GM12801 (cell line): Measurements from ENCODE around the gene TRMT2A.

ENCODE experiments used
- TF ChIP-seq, protein P1 (sequence below): IDR thresholded peaks from one replicate; pipeline ENCODE4 v1.5.1; 2011; ENCODE audit warnings: control low read depth; ENCODE audit not compliant: insufficient read length; ENCODE audit errors: extremely low read depth

The TRMT2A gene

DNA sequence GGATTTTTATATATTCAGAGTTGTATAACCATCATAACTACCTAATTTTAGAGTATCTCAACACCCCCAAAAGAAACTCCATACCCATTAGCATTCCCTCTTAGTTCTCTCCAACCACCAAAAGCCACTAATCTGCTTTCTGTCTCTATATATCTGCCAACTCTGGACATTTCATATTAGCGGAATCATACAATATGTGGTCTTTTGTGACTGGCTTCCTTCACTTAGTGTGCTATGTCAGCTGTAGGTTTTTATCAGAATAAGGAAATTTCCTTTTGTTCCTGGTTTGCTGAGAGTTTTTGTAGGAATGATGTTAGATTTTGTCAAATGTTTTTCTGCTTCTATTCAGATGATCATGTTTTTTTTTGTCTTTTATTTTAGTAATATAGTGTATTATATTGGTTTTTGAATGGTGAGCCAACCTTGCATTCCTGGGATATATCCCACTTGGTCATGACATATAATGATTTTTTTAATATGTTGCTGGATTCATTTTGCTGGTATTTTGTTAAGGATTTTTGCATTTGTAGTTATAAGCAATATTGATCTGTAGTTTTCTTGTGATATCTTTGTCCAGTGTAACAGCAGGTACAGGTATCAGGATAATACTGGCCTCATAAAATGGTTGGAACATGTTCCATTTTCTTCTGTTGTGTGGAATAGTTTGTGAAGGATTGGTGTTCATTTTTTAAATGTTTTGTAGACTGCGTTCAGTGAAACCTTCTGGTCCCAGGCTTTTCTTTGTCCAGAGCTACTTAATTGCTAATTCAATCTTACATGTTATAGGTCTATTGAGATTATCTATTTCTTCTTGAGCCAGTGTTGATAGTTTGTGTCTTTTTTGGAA is 20.2 kb downstream of the TRMT2A start:
- TF ChIP-seq, protein P1, sequence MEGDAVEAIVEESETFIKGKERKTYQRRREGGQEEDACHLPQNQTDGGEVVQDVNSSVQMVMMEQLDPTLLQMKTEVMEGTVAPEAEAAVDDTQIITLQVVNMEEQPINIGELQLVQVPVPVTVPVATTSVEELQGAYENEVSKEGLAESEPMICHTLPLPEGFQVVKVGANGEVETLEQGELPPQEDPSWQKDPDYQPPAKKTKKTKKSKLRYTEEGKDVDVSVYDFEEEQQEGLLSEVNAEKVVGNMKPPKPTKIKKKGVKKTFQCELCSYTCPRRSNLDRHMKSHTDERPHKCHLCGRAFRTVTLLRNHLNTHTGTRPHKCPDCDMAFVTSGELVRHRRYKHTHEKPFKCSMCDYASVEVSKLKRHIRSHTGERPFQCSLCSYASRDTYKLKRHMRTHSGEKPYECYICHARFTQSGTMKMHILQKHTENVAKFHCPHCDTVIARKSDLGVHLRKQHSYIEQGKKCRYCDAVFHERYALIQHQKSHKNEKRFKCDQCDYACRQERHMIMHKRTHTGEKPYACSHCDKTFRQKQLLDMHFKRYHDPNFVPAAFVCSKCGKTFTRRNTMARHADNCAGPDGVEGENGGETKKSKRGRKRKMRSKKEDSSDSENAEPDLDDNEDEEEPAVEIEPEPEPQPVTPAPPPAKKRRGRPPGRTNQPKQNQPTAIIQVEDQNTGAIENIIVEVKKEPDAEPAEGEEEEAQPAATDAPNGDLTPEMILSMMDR = no peak

DNA sequence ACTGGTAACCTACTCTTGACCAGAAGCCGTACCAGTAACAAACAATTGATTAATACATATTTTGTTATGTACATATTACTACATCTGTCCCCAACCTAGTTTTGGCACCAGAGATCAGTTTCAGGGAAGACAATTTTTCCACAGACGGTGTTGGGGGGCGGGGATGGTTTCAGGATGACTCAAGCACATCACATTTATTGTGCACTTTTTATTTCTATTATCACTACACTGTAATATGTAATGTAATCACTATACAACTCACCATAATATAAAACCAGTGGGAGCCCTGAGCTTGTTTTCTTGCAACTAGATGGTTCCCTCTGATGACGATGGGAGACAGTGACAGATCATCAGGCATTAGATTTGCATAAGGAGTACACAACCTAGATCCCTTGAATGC is 21.5 kb downstream of the TRMT2A start:
- TF ChIP-seq, protein P1 = no peak

DNA sequence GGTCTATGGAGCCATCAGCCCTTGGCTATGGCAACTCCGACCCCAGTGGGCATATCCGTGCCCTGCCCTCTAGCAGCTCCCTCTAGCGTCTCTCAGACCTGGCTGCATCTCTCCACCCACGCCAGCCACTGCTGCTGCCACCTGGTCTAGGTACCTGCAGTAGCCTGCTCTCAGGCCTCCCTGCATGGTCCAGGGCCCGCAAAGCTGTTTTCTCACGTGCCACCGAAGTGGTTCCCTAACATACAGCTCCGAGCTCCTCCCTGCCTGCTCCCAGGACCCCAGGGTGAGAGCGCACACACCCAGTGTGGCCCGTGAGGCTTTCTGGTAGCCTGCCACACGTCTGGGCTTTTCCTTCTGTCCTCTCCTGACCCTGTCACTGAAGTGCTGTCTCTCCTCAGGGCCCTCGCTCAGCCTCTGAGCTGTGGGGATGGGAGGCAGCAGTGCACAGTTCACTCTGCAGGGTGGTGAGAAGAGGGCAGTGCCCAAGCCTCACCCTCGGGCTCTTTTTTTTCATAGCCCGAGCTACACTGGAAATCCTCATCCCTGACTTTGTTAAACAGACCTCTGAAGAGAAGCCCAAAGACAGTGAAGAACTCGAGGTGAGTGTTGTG is 22.7 kb downstream of the TRMT2A start:
- TF ChIP-seq, protein P1 = no peak

DNA sequence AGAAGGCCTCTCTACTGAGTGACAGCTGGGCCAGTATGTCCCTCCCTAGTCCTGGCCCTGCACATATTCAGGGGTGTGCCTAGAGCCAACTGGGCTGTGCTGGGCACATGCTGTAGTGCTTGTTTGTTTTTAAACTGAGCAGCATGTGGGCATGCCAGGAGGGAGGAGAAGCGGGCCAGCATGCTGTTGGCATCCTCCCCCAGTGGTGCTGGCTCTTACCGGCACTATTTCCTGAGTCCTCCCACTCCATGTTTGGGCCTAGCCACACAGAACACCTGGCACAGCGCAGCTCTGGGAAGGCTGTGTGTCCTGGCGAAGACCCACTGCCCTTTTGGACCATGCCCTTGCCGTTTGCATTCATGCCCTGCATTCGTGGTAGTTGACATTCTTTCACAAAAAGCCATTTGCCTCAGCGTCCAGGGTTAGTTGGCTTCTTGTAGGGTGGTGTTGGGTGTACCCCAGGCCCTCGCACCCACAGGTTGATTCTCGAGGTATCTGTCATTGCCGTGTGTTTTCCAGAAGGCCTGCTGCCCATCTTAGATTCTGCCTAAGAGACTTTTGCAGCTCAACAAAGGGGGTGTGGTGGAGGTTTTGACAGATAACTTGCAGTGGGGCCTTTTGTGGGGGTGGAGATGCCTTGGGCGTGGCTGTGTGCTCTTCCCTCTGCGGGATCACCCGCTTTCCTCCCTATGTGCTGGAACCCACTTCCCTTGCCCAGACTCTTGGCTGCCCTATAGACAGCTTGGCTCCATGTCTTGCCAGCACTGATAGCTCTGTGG is 23.4 kb downstream of the TRMT2A start:
- TF ChIP-seq, protein P1 = no peak

DNA sequence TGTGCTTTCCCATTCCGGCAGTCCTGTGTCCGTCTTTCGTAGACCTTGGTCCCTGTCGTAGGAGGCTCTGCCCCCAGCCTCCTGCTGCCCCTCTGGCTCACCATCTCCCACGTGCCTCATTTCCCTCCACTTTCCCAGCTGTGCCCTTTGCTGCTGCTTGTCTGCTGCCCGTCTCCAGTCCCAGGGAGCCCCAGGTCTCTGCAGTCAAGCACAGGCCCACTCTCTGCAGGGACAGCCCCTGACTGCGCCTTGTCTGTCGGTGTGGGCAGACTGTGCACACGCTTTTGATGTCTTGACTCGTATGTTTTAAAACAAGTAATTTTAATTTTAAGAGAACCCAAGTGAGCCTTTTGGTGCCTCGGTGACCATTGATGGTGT is 24.6 kb downstream of the TRMT2A start:
- TF ChIP-seq, protein P1 = no peak

DNA sequence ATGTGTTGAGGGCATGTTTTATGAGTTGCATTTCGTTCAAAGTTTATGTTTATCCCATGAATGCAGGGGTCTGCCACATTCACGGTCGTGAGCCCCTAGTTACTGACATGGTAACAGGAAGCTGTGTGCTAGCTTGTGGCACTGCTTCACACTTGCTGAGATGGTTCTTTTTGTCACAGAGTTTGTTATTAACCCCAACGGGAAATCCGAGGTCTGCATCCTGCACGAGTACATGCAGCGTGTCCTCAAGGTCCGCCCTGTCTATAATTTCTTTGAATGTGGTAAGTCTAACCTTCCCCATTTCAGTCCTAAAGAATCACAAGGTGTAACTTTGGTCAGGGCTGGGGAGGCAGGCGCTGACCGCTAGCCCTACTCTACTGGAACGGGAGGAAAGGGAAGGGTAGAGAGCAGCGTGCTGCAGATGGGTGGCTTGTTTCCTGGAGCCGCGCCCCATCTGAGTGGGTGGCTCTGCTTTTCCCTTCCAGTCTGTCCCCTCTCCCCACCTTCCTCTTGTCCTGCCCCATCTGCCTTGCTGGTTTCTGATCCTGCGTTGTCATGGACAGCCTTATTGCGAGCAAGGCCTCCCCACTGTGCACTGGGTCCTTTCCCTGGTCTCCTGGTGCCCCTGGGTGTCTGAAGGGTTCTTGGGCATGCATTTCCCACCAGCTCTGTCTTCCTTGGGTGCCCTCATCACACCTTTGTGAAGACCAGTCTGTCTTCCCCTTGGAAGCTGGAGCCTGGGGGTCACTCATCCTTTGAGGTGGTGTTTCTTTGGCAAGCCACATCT is 25.1 kb downstream of the TRMT2A start:
- TF ChIP-seq, protein P1 = no peak
